ENCODE data around the gene NUDT22. TPM values are rescaled to one million over a fixed set of nuclear protein-coding genes. Genes with fewer than 3 reads are reported as not detected.
A peak's percentile ranks its signal among the peaks of the same experiment; 100 is the strongest.

The NUDT22 gene
- total RNA-seq, 3 donors from 2014 or later (not counting 1 experiment from before 2014, with no cell fraction given), result 59.1 to 79.1 (median 74.8) TPM

- peak overlapping the region; percentile 92 for H3K4me3 Mint-ChIP-seq
- H3K9me3 Mint-ChIP-seq, result no peaks in the 10 kb centered on the region
- H3K36me3 Mint-ChIP-seq, result peaks cover 13% of the 10 kb centered on the region
- Histone ChIP-seq H3K27me3 (ENCODE audit: control insufficient read depth, insufficient read depth, low read length) (no peaks in the 10 kb centered on the region), H3K36me3 (ENCODE audit: control insufficient read depth, insufficient read depth, low read length) (peaks cover 55% of the 10 kb centered on the region), H3K4me1 (ENCODE audit: control insufficient read depth, insufficient read depth, low read length) (peaks cover 50% of the 10 kb centered on the region), H3K9me3 (ENCODE audit: control insufficient read depth, insufficient read depth, low read length) (no peaks in the 10 kb centered on the region), H3K27ac (ENCODE audit: low read length) (peak overlapping the region; percentile 89), H3K4me3 (ENCODE audit: low read length) (peak overlapping the region; percentile 91)
- H3K4me1 Mint-ChIP-seq, result peaks cover 34 to 56% of the 10 kb centered on the region in 2 donors
- H3K27me3 Mint-ChIP-seq (ENCODE audit: low read depth in 2 of 2), result no peaks in the 10 kb centered on the region
- intact Hi-C loops (cut with micrococcal nuclease), result loop anchor here (1.0 to 5.0 kb wide), 5 partner anchors 21 to 135 kb away; partner anchors contain the start of genes BAD, CCDC88B, DNAJC4 and STIP1
- peak overlapping the region; percentile 88 to 96 for H3K27ac Mint-ChIP-seq
- TF ChIP-seq, protein P1, sequence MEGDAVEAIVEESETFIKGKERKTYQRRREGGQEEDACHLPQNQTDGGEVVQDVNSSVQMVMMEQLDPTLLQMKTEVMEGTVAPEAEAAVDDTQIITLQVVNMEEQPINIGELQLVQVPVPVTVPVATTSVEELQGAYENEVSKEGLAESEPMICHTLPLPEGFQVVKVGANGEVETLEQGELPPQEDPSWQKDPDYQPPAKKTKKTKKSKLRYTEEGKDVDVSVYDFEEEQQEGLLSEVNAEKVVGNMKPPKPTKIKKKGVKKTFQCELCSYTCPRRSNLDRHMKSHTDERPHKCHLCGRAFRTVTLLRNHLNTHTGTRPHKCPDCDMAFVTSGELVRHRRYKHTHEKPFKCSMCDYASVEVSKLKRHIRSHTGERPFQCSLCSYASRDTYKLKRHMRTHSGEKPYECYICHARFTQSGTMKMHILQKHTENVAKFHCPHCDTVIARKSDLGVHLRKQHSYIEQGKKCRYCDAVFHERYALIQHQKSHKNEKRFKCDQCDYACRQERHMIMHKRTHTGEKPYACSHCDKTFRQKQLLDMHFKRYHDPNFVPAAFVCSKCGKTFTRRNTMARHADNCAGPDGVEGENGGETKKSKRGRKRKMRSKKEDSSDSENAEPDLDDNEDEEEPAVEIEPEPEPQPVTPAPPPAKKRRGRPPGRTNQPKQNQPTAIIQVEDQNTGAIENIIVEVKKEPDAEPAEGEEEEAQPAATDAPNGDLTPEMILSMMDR (IDR thresholded peaks at IDR 0.05), result no peak
- ATAC-seq (peak; percentile 78 to 87 (median 80)), DNase-seq (peak; percentile 73 to 83)
- WGBS (ENCODE audit: insufficient coverage), result 0% methylated on average over 29 of the region's 30 CpGs
Measured at GRCh38 chr11:64207256-64208085, 18.6 kb upstream of the NUDT22 start.

DNA sequence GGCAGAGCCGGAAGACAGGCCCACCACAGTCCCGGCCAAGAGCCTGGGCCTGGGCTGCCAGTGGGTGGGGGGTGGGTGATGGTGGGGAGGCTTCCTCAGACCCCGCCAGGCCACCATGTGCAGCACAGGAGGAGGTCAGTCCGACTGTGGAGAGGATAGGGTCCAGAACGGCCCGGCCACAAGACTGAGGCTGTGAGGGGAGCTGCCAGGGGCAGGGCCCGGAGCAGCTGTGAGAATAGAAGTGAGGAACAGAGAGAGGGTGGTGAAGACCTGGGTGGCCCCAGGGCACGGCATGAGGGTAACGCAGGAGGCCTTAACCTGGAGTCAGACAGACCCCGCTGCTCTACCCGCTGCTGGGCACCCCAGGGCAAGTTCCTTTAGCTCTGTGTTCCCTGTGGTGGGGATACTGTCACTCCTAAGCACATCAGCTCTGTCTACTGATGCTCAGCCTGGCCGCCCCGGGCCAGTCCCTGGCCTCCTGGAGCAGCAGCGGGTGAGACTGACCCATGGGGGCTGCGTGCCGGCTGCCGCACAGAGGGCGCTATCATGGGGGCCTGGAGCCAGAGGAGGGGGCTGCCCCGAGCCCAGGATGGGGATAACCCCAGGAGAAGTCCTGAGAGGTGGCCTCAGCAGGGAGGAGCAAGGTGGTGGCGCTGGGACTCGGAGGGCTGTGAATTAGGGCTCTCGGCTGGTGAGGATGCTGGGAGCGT lies 17.8 kb upstream of the NUDT22 start:
- Histone ChIP-seq H3K9me3 (ENCODE audit: control insufficient read depth, insufficient read depth, low read length) (no peaks in the 10 kb centered on the region), H3K27ac (ENCODE audit: low read length) (peak overlapping the region; percentile 89), H3K27me3 (ENCODE audit: control insufficient read depth, insufficient read depth, low read length) (no peaks in the 10 kb centered on the region), H3K4me1 (ENCODE audit: control insufficient read depth, insufficient read depth, low read length) (peaks cover 50% of the 10 kb centered on the region), H3K4me3 (ENCODE audit: low read length) (peak overlapping the region; percentile 91), H3K36me3 (ENCODE audit: control insufficient read depth, insufficient read depth, low read length) (peaks cover 49% of the 10 kb centered on the region)
- Mint-ChIP-seq H3K27me3 (ENCODE audit: low read depth in 2 of 2) (no peaks in the 10 kb centered on the region), H3K4me3 (peak overlapping the region; percentile 92), H3K27ac (peak overlapping the region; percentile 88 to 96), H3K4me1 (peaks cover 38 to 58% of the 10 kb centered on the region in 2 donors), H3K36me3 (peaks cover 13% of the 10 kb centered on the region), H3K9me3 (no peaks in the 10 kb centered on the region)
- ATAC-seq (peak in 2 of 3 donors; percentile 2 to 5), DNase-seq (no peak)
- intact Hi-C loops (cut with micrococcal nuclease), result loop anchor here (5.0 kb wide), 1 partner anchor 134 kb away; the partner anchor contains the start of gene CCDC88B
- 54% methylated on average over 23 of the region's 23 CpGs for WGBS (ENCODE audit: insufficient coverage)
- TF ChIP-seq, protein P1 (IDR thresholded peaks at IDR 0.05), result no peak

DNA sequence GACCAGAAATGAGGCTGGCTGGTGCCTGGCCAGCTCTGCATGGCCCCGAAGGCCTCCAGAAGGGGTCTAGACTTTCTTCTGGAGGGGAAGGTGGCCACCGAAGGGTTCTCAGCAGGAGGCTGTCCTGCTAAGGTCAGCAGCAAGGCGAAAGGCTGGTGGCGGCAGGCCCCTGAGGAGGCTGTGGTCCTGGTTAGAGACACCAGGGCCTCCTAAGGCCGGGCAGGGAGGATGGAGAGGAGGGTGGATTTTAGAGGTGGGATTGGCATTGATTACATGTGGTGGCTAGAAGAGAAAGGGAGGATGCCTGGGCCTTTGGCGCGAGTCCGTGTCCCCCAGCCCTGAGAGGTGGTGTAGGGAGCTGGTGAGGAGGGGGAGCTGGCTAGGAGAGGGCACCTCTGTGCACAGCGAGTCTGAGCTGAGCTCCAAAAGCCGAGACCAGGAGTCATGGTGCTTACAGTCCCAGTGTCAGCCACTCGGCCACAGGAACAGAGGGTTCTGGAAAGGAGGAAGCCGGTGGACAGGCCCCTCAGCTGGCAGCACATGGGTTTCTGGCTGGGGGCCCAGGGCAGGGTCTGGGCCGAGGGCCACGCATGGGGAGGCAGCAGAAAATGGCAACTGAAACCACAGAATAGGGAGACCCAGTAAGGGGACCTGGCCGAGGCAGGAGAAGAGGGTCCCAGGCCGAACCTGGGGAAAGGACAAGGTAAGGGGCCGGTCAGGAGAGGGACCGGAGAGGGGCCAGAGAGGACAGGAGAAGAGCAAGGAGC lies 17.1 kb upstream of the NUDT22 start:
- no peak for DNase-seq
- TF ChIP-seq, protein P1 (IDR thresholded peaks at IDR 0.05), result no peak
- H3K9me3 Mint-ChIP-seq, result no peaks in the 10 kb centered on the region
- Histone ChIP-seq H3K27ac (ENCODE audit: low read length) (peak overlapping the region; percentile 89), H3K4me3 (ENCODE audit: low read length) (no peak overlapping the region), H3K27me3 (ENCODE audit: control insufficient read depth, insufficient read depth, low read length) (no peaks in the 10 kb centered on the region), H3K4me1 (ENCODE audit: control insufficient read depth, insufficient read depth, low read length) (peaks cover 50% of the 10 kb centered on the region), H3K36me3 (ENCODE audit: control insufficient read depth, insufficient read depth, low read length) (peaks cover 42% of the 10 kb centered on the region), H3K9me3 (ENCODE audit: control insufficient read depth, insufficient read depth, low read length) (no peaks in the 10 kb centered on the region)
- intact Hi-C loops (cut with micrococcal nuclease), result loop anchor here (5.0 kb wide), 1 partner anchor 133 kb away; the partner anchor contains the start of gene CCDC88B
- peaks cover 8% of the 10 kb centered on the region for H3K36me3 Mint-ChIP-seq
- peak overlapping the region; percentile 72 for H3K4me3 Mint-ChIP-seq
- no peaks in the 10 kb centered on the region for H3K27me3 Mint-ChIP-seq (ENCODE audit: low read depth in 2 of 2)
- H3K27ac Mint-ChIP-seq, result peak overlapping the region; percentile 88 to 96
- peaks cover 38 to 62% of the 10 kb centered on the region in 2 donors for H3K4me1 Mint-ChIP-seq
- 88% methylated on average over 18 of the region's 18 CpGs for WGBS (ENCODE audit: insufficient coverage)
- no peak for ATAC-seq
